Neural progenitor cell (in vitro differentiated cells): ENCODE data around the gene VCL. TPM values are rescaled to one million over a fixed set of nuclear protein-coding genes. Genes with fewer than 3 reads are reported as not detected.

Experiments used
- DNase-seq: peaks from one replicate; pipeline ENCODE4 v3.0.0-alpha.2; 2016; ENCODE audit warnings: low spot score
- H2AFZ ChIP-seq: fragments of 200-600 bp; sonication (generic); replicated peaks from 2 replicates; pipeline ENCODE4 v1.6.1; 2016; ENCODE audit warnings: antibody characterized with exemption
- H3F3A ChIP-seq: fragments of 200-600 bp; sonication (generic); 2 replicates; pipeline ENCODE4 v1.6.1; 2016; ENCODE audit warnings: antibody characterized with exemption, low read depth
- H3K27ac ChIP-seq: fragments of 200-600 bp; sonication (generic); 2 replicates; pipeline ENCODE4 v1.5.1; 2016; ENCODE audit warnings: mild to moderate bottlenecking
- H3K27me3 ChIP-seq: fragments of 200-600 bp; sonication (generic); 2 replicates; pipeline ENCODE4 v1.6.1; 2016; ENCODE audit warnings: mild to moderate bottlenecking, moderate library complexity
- H3K36me3 ChIP-seq: fragments of 200-600 bp; sonication (generic); 2 replicates; pipeline ENCODE4 v1.5.1; 2016
- H3K4me1 ChIP-seq: fragments of 200-600 bp; sonication (generic); 2 replicates; pipeline ENCODE4 v1.6.1; 2016; ENCODE audit warnings: mixed run types
- H3K4me2 ChIP-seq: fragments of 200-600 bp; sonication (generic); 2 replicates; pipeline ENCODE4 v1.6.1; 2016
- H3K4me3 ChIP-seq: fragments of 200-600 bp; sonication (generic); 2 replicates; pipeline ENCODE4 v1.5.1; 2016
- H3K79me2 ChIP-seq: fragments of 200-600 bp; sonication (generic); 2 replicates; pipeline ENCODE4 v1.6.1; 2016; ENCODE audit warnings: low read depth
- H3K9ac ChIP-seq: fragments of 200-600 bp; sonication (generic); 2 replicates; pipeline ENCODE4 v1.6.1; 2016
- H3K9me3 ChIP-seq: fragments of 200-600 bp; sonication (generic); 2 replicates; pipeline ENCODE4 v1.5.1; 2016; ENCODE audit warnings: low read depth
- H4K20me1 ChIP-seq: fragments of 200-600 bp; sonication (generic); 2 replicates; pipeline ENCODE4 v1.6.1; 2016; ENCODE audit warnings: low read depth
- H3K27ac Mint-ChIP-seq: 3 replicates; pipeline ENCODE4 v1.8.0; 2021; ENCODE audit warnings: mixed read lengths
- H3K27me3 Mint-ChIP-seq: 2 replicates; pipeline ENCODE4 v1.8.0; 2022; ENCODE audit warnings: low read depth, mild to moderate bottlenecking, inconsistent platforms, moderate library complexity, mixed read lengths; ENCODE audit not compliant: insufficient read depth
- H3K36me3 Mint-ChIP-seq: 3 replicates; pipeline ENCODE4 v1.8.0; 2021; ENCODE audit warnings: mixed read lengths
- H3K4me1 Mint-ChIP-seq: 3 replicates; pipeline ENCODE4 v1.8.0; 2021; ENCODE audit warnings: mixed read lengths
- H3K4me3 Mint-ChIP-seq: 3 replicates; pipeline ENCODE4 v1.8.0; 2021; ENCODE audit warnings: mild to moderate bottlenecking, moderate library complexity, mixed read lengths
- H3K9me3 Mint-ChIP-seq: 3 replicates; pipeline ENCODE4 v1.8.0; 2020; ENCODE audit warnings: mixed read lengths
- EZH2 ChIP-seq: fragments of 200-600 bp; sonication (generic); IDR thresholded peaks from 2 replicates; pipeline ENCODE4 v1.6.1; 2017; ENCODE audit warnings: antibody characterized with exemption, mild to moderate bottlenecking, moderate library complexity
- EZH2phosphoT487 ChIP-seq: fragments of 200-600 bp; sonication (generic); IDR thresholded peaks from 2 replicates; pipeline ENCODE4 v1.6.1; 2017; ENCODE audit warnings: antibody characterized with exemption
- total RNA-seq: library from RNA; depleted of rRNA; stranded (reverse); fragments of >200 nt; gene quantifications from 2 replicates; pipeline ENCODE4 v1.2.3, GENCODE V29; 2015; ENCODE audit warnings: low replicate concordance
- TF ChIP-seq, protein P1 (sequence below): fragments of 200-600 bp; sonication (generic); IDR thresholded peaks from 2 replicates; pipeline ENCODE4 v1.5.1; 2017; ENCODE audit warnings: antibody characterized with exemption, mild to moderate bottlenecking

Gene VCL
- total RNA-seq, 1 donor from 2014 or later = 96.9 TPM

DNA sequence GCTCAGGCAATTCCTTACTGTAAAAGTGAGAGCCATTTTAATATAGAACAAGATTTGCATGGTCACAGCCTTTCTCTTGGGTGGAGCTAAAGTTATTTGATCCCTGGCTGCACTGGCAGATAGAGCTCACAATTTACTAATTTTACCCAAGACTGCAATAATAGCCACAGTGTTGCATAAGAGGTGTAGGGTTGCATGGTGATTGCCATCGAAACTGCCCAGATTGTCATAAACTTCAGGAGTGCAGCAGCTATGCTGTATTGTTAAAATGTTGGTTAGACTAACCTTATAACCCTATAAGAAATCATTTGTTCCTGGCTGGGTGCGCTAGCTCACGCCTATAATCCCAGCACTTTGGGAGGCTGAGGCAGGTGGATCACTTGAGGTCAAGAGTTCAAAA, 50.0 kb downstream of the VCL start:
- no peaks in the 10 kb centered on the region for H3K27me3 ChIP-seq
- H4K20me1 ChIP-seq = peaks cover 12% of the 10 kb centered on the region
- H3K9me3 Mint-ChIP-seq = no peaks in the 10 kb centered on the region
- TF ChIP-seq EZH2phosphoT487 = no peak
- TF ChIP-seq EZH2 = no peak
- TF ChIP-seq, protein P1, sequence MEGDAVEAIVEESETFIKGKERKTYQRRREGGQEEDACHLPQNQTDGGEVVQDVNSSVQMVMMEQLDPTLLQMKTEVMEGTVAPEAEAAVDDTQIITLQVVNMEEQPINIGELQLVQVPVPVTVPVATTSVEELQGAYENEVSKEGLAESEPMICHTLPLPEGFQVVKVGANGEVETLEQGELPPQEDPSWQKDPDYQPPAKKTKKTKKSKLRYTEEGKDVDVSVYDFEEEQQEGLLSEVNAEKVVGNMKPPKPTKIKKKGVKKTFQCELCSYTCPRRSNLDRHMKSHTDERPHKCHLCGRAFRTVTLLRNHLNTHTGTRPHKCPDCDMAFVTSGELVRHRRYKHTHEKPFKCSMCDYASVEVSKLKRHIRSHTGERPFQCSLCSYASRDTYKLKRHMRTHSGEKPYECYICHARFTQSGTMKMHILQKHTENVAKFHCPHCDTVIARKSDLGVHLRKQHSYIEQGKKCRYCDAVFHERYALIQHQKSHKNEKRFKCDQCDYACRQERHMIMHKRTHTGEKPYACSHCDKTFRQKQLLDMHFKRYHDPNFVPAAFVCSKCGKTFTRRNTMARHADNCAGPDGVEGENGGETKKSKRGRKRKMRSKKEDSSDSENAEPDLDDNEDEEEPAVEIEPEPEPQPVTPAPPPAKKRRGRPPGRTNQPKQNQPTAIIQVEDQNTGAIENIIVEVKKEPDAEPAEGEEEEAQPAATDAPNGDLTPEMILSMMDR = no peak
- H3K9ac ChIP-seq = no peak overlapping the region
- no peaks in the 10 kb centered on the region for H3K27me3 Mint-ChIP-seq
- no peak overlapping the region for H3K27ac Mint-ChIP-seq
- no peaks in the 10 kb centered on the region for H3K9me3 ChIP-seq
- H3K79me2 ChIP-seq = peaks cover 73% of the 10 kb centered on the region
- H3K27ac ChIP-seq = no peak overlapping the region
- no peaks in the 10 kb centered on the region for H3K4me1 ChIP-seq
- H3K4me2 ChIP-seq = no peak overlapping the region
- H3K36me3 Mint-ChIP-seq = peaks cover 16% of the 10 kb centered on the region
- no peak for DNase-seq
- no peak overlapping the region for H3K4me3 ChIP-seq
- no peak overlapping the region for H2AFZ ChIP-seq
- H3K4me3 Mint-ChIP-seq = no peak overlapping the region
- H3F3A ChIP-seq = peaks cover 8% of the 10 kb centered on the region
- H3K36me3 ChIP-seq = peaks cover 10% of the 10 kb centered on the region
- peaks cover 9% of the 10 kb centered on the region for H3K4me1 Mint-ChIP-seq

DNA sequence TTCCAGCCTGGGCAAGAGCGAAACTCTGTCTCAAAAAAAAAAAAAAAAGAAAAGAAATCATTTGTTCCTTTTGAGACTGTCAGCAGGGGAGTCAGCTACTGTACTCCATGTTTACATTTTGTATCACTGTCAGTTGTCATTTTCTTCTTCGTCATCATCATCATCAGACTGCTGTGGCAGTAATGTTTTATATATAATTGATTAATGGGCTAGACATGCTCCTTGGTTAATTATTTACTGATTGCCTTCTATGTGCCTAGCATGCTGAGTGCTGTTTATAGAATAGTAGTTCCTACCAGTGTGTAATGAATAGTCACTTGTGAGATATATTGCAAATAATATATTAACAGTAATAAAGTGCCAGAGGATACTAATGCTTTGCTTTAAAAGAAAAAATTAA, 50.5 kb downstream of the VCL start:
- Histone ChIP-seq H3F3A (peaks cover 8% of the 10 kb centered on the region), H3K9me3 (no peaks in the 10 kb centered on the region), H3K4me1 (no peaks in the 10 kb centered on the region), H3K79me2 (peaks cover 73% of the 10 kb centered on the region), H2AFZ (no peak overlapping the region), H3K4me2 (no peak overlapping the region), H3K36me3 (peaks cover 7% of the 10 kb centered on the region), H3K9ac (no peak overlapping the region), H3K4me3 (no peak overlapping the region), H3K27ac (no peak overlapping the region), H4K20me1 (peaks cover 12% of the 10 kb centered on the region), H3K27me3 (no peaks in the 10 kb centered on the region)
- peaks cover 9% of the 10 kb centered on the region for H3K4me1 Mint-ChIP-seq
- peaks cover 15% of the 10 kb centered on the region for H3K36me3 Mint-ChIP-seq
- H3K4me3 Mint-ChIP-seq = no peak overlapping the region
- H3K27ac Mint-ChIP-seq = no peak overlapping the region
- H3K27me3 Mint-ChIP-seq = no peaks in the 10 kb centered on the region
- TF ChIP-seq EZH2phosphoT487 = no peak
- TF ChIP-seq, protein P1 = no peak
- TF ChIP-seq EZH2 = no peak
- no peak for DNase-seq
- H3K9me3 Mint-ChIP-seq = no peaks in the 10 kb centered on the region

DNA sequence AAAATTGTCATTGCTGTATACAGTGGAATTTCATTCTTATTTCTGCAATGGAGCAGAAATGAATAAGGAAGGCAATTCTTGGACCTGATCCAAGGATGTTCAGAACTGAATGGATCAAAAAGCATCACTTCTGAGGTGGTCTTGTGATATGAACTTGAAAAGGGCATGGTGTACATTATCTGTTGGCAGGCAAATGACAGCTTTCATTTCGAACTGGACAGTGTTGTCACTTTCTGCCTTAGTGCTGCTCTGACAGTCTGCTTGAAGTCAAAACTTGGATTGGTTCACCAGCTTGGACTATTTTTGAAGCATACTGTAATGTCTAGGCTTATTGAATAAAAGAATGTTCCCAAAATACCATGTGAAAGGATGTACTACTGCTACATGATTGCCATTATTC, 52.0 kb downstream of the VCL start:
- H3K36me3 Mint-ChIP-seq = peaks cover 6% of the 10 kb centered on the region
- peaks cover 81% of the 10 kb centered on the region for H3K79me2 ChIP-seq
- H3K9me3 ChIP-seq = no peaks in the 10 kb centered on the region
- H3K27me3 Mint-ChIP-seq = no peaks in the 10 kb centered on the region
- TF ChIP-seq, protein P1 = no peak
- no peak for TF ChIP-seq EZH2
- no peak for TF ChIP-seq EZH2phosphoT487
- no peak overlapping the region for H3K9ac ChIP-seq
- no peaks in the 10 kb centered on the region for H3K9me3 Mint-ChIP-seq
- H3K4me1 Mint-ChIP-seq = peaks cover 9% of the 10 kb centered on the region
- no peak overlapping the region for H3K4me3 Mint-ChIP-seq
- H3K27ac Mint-ChIP-seq = no peak overlapping the region
- no peak overlapping the region for H2AFZ ChIP-seq
- DNase-seq = no peak
- peaks cover 8% of the 10 kb centered on the region for H3F3A ChIP-seq
- no peak overlapping the region for H3K4me2 ChIP-seq
- no peak overlapping the region for H3K27ac ChIP-seq
- no peaks in the 10 kb centered on the region for H3K27me3 ChIP-seq
- no peaks in the 10 kb centered on the region for H3K4me1 ChIP-seq
- H4K20me1 ChIP-seq = peaks cover 12% of the 10 kb centered on the region
- H3K36me3 ChIP-seq = no peaks in the 10 kb centered on the region
- H3K4me3 ChIP-seq = no peak overlapping the region
